HepG2 (cell line): Measurements from ENCODE around the gene SLC13A2. TPM values are rescaled to one million over a fixed set of nuclear protein-coding genes. Genes with fewer than 3 reads are reported as not detected.

Source experiments
- ATAC-seq: fragments of 200-7000 bp; cut with Tn5 transposase; 3 replicates; pipeline ENCODE4 v1.9.1; 2020; ENCODE audit warnings: mild to moderate bottlenecking, moderate library complexity
- BruUV-seq: library from RNA; stranded (reverse); fragments of 400-500 nt; replicated peaks from 2 replicates; lab custom pipeline; 2021; lab: Mats Ljungman, UMichigan
- CTCF ChIA-PET: fragments of 300-600 bp; formaldehyde crosslinking; extraction: SDS; loops from one replicate; lab custom pipeline; 2021; ENCODE audit warnings: low total read pairs, inconsistent platforms, low intra/inter-chr PET ratio; lab: Yijun Ruan, JAX
- POLR2A ChIA-PET: fragments of 350-600 bp; sonication (Branson Sonifier 250); formaldehyde crosslinking; loops from one replicate; lab custom pipeline; 2020; ENCODE audit warnings: antibody characterized with exemption, inconsistent platforms; lab: Yijun Ruan, JAX
- DNase-seq: peaks from one replicate; pipeline ENCODE4 v3.0.0-alpha.2; 2015; ENCODE audit warnings: low spot score
- FAIRE-seq: peaks from 3 replicates; lab custom pipeline; 2011; peaks lifted over from hg19 to GRCh38; lab: Jason Lieb, UNC
- H2AFZ ChIP-seq: one replicate; pipeline ENCODE4 v1.6.1; 2011; ENCODE audit warnings: low read length, inconsistent platforms
- H3K27ac ChIP-seq: fragments of 300-600 bp; 3 replicates; pipeline ENCODE4 v1.8.0; 2011; ENCODE audit warnings: mixed run types, mild to moderate bottlenecking, mixed read lengths, low read length, inconsistent platforms; ENCODE audit not compliant: insufficient read depth; ENCODE audit errors: extremely low read length
- H3K27me3 ChIP-seq, 2 experiments: fragments of 200-600 bp in 1 of 2; 2 replicates in 1 of 2; 3 replicates in 1 of 2; pipeline versions ENCODE4 v1.6.0 to v1.8.0; 2011; ENCODE audit warnings: low read length in 2 of 2, mild to moderate bottlenecking in 2 of 2, moderate library complexity in 2 of 2, inconsistent platforms in 1 of 2; ENCODE audit not compliant: insufficient read depth in 2 of 2, control insufficient read depth in 1 of 2
- H3K36me3 ChIP-seq, 2 experiments: fragments of 200-600 bp in 1 of 2; replicated peaks in 1 of 2; 2 replicates in 1 of 2; 3 replicates in 1 of 2; pipeline versions ENCODE4 v1.5.1 to v1.8.0; 2011; ENCODE audit warnings: low read length in 2 of 2, inconsistent platforms in 1 of 2; ENCODE audit not compliant: insufficient read depth in 2 of 2, control insufficient read depth in 1 of 2
- H3K4me1 ChIP-seq: 2 replicates; pipeline ENCODE4 v1.5.1; 2012; ENCODE audit warnings: low read length, inconsistent platforms; ENCODE audit not compliant: insufficient read depth
- H3K4me2 ChIP-seq: 2 replicates; pipeline ENCODE4 v1.6.0; 2011; ENCODE audit warnings: low read depth, low read length, inconsistent platforms
- H3K4me3 ChIP-seq, 3 experiments: fragments of 200-600 bp in 1 of 3; sonication (generic), shearing (Covaris generic) in 1 of 3; replicated peaks in 1 of 3; 2 replicates each; pipeline ENCODE4 v1.5.1; 2011 to 2016; ENCODE audit warnings: low read length in 3 of 3, inconsistent platforms in 2 of 3, low read depth in 2 of 3, mild to moderate bottlenecking in 2 of 3, control low read depth in 1 of 3, mixed read lengths in 1 of 3; ENCODE audit not compliant: insufficient read depth in 1 of 3
- H3K79me2 ChIP-seq: one replicate; pipeline ENCODE4 v1.6.1; 2011; ENCODE audit warnings: low read length, inconsistent platforms; ENCODE audit not compliant: insufficient read depth
- H3K9ac ChIP-seq: 2 replicates; pipeline ENCODE4 v1.6.0; 2011; ENCODE audit warnings: mild to moderate bottlenecking, low read depth, low read length, inconsistent platforms; ENCODE audit not compliant: insufficient read depth
- H3K9me3 ChIP-seq: 2 replicates; pipeline ENCODE4 v1.5.1; 2012; ENCODE audit warnings: mild to moderate bottlenecking, low read length
- H4K20me1 ChIP-seq: 2 replicates; pipeline ENCODE4 v1.6.0; 2011; ENCODE audit warnings: inconsistent platforms, mild to moderate bottlenecking, low read length, moderate library complexity; ENCODE audit not compliant: insufficient read depth
- CSRNP2 ChIP-seq: sonication (generic); formaldehyde crosslinking; conservative IDR thresholded peaks from 2 replicates; pipeline ENCODE4 v1.8.0; 2022; ENCODE audit warnings: low read depth, missing genetic modification reagents
- ZNF121 ChIP-seq: sonication (generic); formaldehyde crosslinking; IDR thresholded peaks from 2 replicates; pipeline ENCODE4 v1.5.0; 2020; ENCODE audit warnings: mild to moderate bottlenecking, missing genetic modification reagents
- ZNF646 ChIP-seq: sonication (generic); formaldehyde crosslinking; IDR thresholded peaks from 2 replicates; pipeline ENCODE4 v1.9.0; 2021; ENCODE audit warnings: mild to moderate bottlenecking, missing genetic modification reagents
- ZNF879 ChIP-seq: sonication (generic); formaldehyde crosslinking; IDR thresholded peaks from 2 replicates; pipeline ENCODE4 v1.8.1; 2023; ENCODE audit warnings: missing genetic modification reagents
- WGBS: methylation state at CpG from one replicate; pipeline ENCODE4 v1.1.6; 2017; ENCODE audit warnings: low lambda C conversion rate; 5-methylcytosine and 5-hydroxymethylcytosine counted together
- in situ Hi-C: cut with HindIII; loops from 2 replicates; pipeline ENCODE4 v1.10.0; 2017; ENCODE audit warnings: low pct_unique_long_range_greater_than_20kb; ENCODE audit not compliant: extremely low pct_ligation_motif_present
- intact Hi-C: fragments of 100-400 bp; cut with micrococcal nuclease; formaldehyde crosslinking; loops from one replicate; pipeline ENCODE4 v1.10.0; 2022; ENCODE audit not compliant: unreplicated experiment
- polyA plus RNA-seq, 8 experiments: library from polyadenylated mRNA; depleted of rRNA in 3 of 8; stranded (reverse) in 7 of 8; unstranded in 1 of 8; fragments of >200 nt; fragmentation: Illumina TruSeq in 4 of 8; extraction: Trizol in 4 of 8; gene quantifications; 2 replicates each; pipeline versions ENCODE4 v1.2.1 to v1.2.3, GENCODE V29; 2011 to 2016; ENCODE audit warnings: low read depth in 4 of 8, missing spikeins in 1 of 8, mixed read lengths in 1 of 8; ENCODE audit not compliant: insufficient read depth in 1 of 8
- total RNA-seq, 5 experiments: library from RNA; depleted of rRNA; stranded (reverse); fragments of >200 nt; fragmentation: Illumina TruSeq; extraction: Trizol; gene quantifications; 2 replicates each; pipeline ENCODE4 v1.2.3, GENCODE V29; 2016; ENCODE audit warnings: low read depth in 1 of 5

SLC13A2 gene
- total and polyA plus RNA-seq, 2 of the 13 experiments (the other 11 are each of a cell fraction or from before 2014, with no cell fraction given) = 0.07 TPM; not detected in 1

- TF ChIP-seq ZNF646 (CRISPR knock-in tag) = no peak
- no peak for TF ChIP-seq ZNF879 (CRISPR knock-in tag)
- TF ChIP-seq, all 625 proteins: peak for 0
Measured at GRCh38 chr17:28505986-28506665, 32.7 kb downstream of the SLC13A2 start, which contains the start of gene FOXN1 (continued).

- POLR2A ChIA-PET = no interaction called here
- Histone ChIP-seq H4K20me1 (no peaks in the 10 kb centered on the region), H3K79me2 (no peaks in the 10 kb centered on the region), H3K9me3 (no peaks in the 10 kb centered on the region), H3K4me2 (no peak overlapping the region)
- WGBS = 39% methylated on average over 10 of the region's 14 CpGs
- intact Hi-C loops = no loop called here
- TF ChIP-seq CSRNP2 (CRISPR knock-in tag) = no peak
- TF ChIP-seq ZNF121 (CRISPR knock-in tag) = 0 out of 2 replicates have a peak, but pooled peaks have one; percentile 56
- TF ChIP-seq, all 625 proteins: peak for 1
- H3K27me3 ChIP-seq = peaks cover 9 to 68% of the 10 kb centered on the region in 2 experiments; a peak in 4 of 5 replicates
- CTCF ChIA-PET = no interaction called here
- ATAC-seq = no peak
- H3K36me3 ChIP-seq = no peaks in the 10 kb centered on the region
- H2AFZ ChIP-seq = no peak overlapping the region
- no peak for FAIRE-seq
- BruUV-seq = no TSS peak
- no peaks in the 10 kb centered on the region for H3K4me1 ChIP-seq
- in situ Hi-C loops = no loop called here
- no peak overlapping the region for H3K27ac ChIP-seq
- H3K4me3 ChIP-seq = no peak overlapping the region
- H3K9ac ChIP-seq = no peak overlapping the region
- DNase-seq = no peak
Measured at GRCh38 chr17:28506763-28507487, 33.5 kb downstream of the SLC13A2 start.
